ENCODE measurements around the gene OR10J1.

OR10J1 gene

GRCh38 chr1:159431904-159432303 lies 7.6 kb upstream of the OR10J1 start, which contains the start of gene OR10J4:
Gene OR10J4, plus strand, starts transcription at chr1:159432204.
- no peaks in the 10 kb centered on the region for H3K9me2 ChIP-seq (replicated peaks; ENCODE audit: insufficient read depth, low read length)
- H3F3A ChIP-seq (ENCODE audit: insufficient read depth): no peaks in the 10 kb centered on the region
- no peaks in the 10 kb centered on the region for H3K27me3 ChIP-seq (ENCODE audit: low read length)
- no peak within 1 kb of the TSS for H2AFZ ChIP-seq (ENCODE audit: low read depth, low read length, severe bottlenecking)
- no peaks in the 10 kb centered on the region for H3K79me2 ChIP-seq (ENCODE audit: insufficient read depth, low read length)
- H3K9ac ChIP-seq (ENCODE audit: low read length): no peak within 1 kb of the TSS
- no peak within 1 kb of the TSS for H3K4me2 ChIP-seq (ENCODE audit: low read depth, low read length, poor library complexity, severe bottlenecking)
- H3K36me3 ChIP-seq (ENCODE audit: low read length): no peaks in the 10 kb centered on the region
- TF ChIP-seq EZH2phosphoT487 (conservative IDR thresholded peaks at IDR 0.05; ENCODE audit: low read length): no peak
- no peak for TF ChIP-seq CTCF (IDR thresholded peaks at IDR 0.05; ENCODE audit: insufficient read depth, low read length, poor library complexity, severe bottlenecking)
- no peak within 1 kb of the TSS for H3K4me3 ChIP-seq (ENCODE audit: insufficient read depth, low read length, poor library complexity, severe bottlenecking)
- H4K20me1 ChIP-seq (ENCODE audit: low read depth, low read length): no peaks in the 10 kb centered on the region
- no peak within 1 kb of the TSS for H3K27ac ChIP-seq (ENCODE audit: low read depth, low read length)
- H3K9me3 ChIP-seq (ENCODE audit: insufficient read depth, low read length): no peaks in the 10 kb centered on the region

DNA sequence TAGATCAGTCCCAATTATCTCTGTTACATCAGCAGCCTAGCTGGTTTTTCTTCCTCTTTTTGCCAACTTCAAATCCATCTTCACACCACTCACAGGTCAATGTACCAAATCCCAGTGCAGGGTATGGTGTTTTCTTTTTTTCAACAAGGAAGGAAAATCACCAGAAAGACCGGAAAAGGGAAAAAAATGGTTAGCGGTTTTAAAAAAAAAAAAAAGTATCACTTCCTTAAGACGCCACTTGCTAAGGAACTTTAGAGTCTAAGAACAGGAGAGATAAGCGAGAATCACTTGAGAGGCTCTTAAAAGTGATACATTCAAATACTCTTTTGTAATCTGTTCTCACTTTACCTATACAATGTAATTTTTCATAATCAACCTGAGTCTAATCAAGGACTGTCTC lies 3.1 kb upstream of the OR10J1 start:
- H3F3A ChIP-seq (ENCODE audit: insufficient read depth): no peaks in the 10 kb centered on the region
- no peaks in the 10 kb centered on the region for H3K9me2 ChIP-seq (replicated peaks; ENCODE audit: insufficient read depth, low read length)
- H4K20me1 ChIP-seq (ENCODE audit: low read depth, low read length): no peaks in the 10 kb centered on the region
- TF ChIP-seq EZH2phosphoT487 (conservative IDR thresholded peaks at IDR 0.05; ENCODE audit: low read length) (no peak), CTCF (IDR thresholded peaks at IDR 0.05; ENCODE audit: insufficient read depth, low read length, poor library complexity, severe bottlenecking) (no peak)
- no peak overlapping the region for H3K4me3 ChIP-seq (ENCODE audit: insufficient read depth, low read length, poor library complexity, severe bottlenecking)
- H3K36me3 ChIP-seq (ENCODE audit: low read length): no peaks in the 10 kb centered on the region
- H3K27me3 ChIP-seq (ENCODE audit: low read length): no peaks in the 10 kb centered on the region
- H2AFZ ChIP-seq (ENCODE audit: low read depth, low read length, severe bottlenecking): no peak overlapping the region
- no peak overlapping the region for H3K27ac ChIP-seq (ENCODE audit: low read depth, low read length)
- H3K79me2 ChIP-seq (ENCODE audit: insufficient read depth, low read length): no peaks in the 10 kb centered on the region
- no peak overlapping the region for H3K4me2 ChIP-seq (ENCODE audit: low read depth, low read length, poor library complexity, severe bottlenecking)
- no peaks in the 10 kb centered on the region for H3K9me3 ChIP-seq (ENCODE audit: insufficient read depth, low read length)
- H3K9ac ChIP-seq (ENCODE audit: low read length): no peak overlapping the region

DNA sequence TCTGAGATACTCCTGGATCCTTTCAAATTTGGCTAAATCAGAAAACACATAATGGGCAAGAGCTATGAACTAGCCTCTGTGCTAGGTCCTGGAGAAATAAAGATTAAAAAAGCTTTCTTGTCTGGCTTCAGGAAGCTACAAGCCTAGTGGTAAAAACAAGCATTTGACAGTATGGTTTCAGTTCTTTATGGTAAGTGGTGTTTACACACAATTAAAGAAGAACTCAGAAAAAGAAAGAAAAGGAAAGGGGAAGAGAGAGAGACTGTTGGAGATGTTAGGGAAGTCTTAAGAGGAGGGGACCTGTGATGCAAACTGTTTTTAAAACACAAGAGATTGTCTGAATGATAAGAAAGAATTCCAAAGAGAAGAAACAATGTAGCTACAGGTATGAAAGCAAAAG lies 1.8 kb downstream of the OR10J1 start:
- no peaks in the 10 kb centered on the region for H3K9me2 ChIP-seq (replicated peaks; ENCODE audit: insufficient read depth, low read length)
- no peaks in the 10 kb centered on the region for H4K20me1 ChIP-seq (ENCODE audit: low read depth, low read length)
- no peaks in the 10 kb centered on the region for H3K27me3 ChIP-seq (ENCODE audit: low read length)
- TF ChIP-seq EZH2phosphoT487 (conservative IDR thresholded peaks at IDR 0.05; ENCODE audit: low read length): no peak
- TF ChIP-seq CTCF (IDR thresholded peaks at IDR 0.05; ENCODE audit: insufficient read depth, low read length, poor library complexity, severe bottlenecking): no peak
- H3K36me3 ChIP-seq (ENCODE audit: low read length): no peaks in the 10 kb centered on the region
- no peak overlapping the region for H3K27ac ChIP-seq (ENCODE audit: low read depth, low read length)
- no peaks in the 10 kb centered on the region for H3F3A ChIP-seq (ENCODE audit: insufficient read depth)
- no peak overlapping the region for H3K9ac ChIP-seq (ENCODE audit: low read length)
- no peak overlapping the region for H3K4me3 ChIP-seq (ENCODE audit: insufficient read depth, low read length, poor library complexity, severe bottlenecking)
- no peaks in the 10 kb centered on the region for H3K9me3 ChIP-seq (ENCODE audit: insufficient read depth, low read length)
- H2AFZ ChIP-seq (ENCODE audit: low read depth, low read length, severe bottlenecking): no peak overlapping the region
- H3K79me2 ChIP-seq (ENCODE audit: insufficient read depth, low read length): no peaks in the 10 kb centered on the region
- no peak overlapping the region for H3K4me2 ChIP-seq (ENCODE audit: low read depth, low read length, poor library complexity, severe bottlenecking)
